ENCODE measurements around the gene DOCK7. TPM values are rescaled to one million over a fixed set of nuclear protein-coding genes. Genes with fewer than 3 reads are reported as not detected.
A peak's percentile ranks its signal among the peaks of the same experiment; 100 is the strongest.
"Not testable (repeated sequence)": the region's sequence is repeated elsewhere in the genome, so short reads cannot be mapped to it uniquely, and the experiment has no call there.

The DOCK7 gene
- total RNA-seq, 2 experiments from 2014 or later = 11.9 to 13.7 TPM

DNA sequence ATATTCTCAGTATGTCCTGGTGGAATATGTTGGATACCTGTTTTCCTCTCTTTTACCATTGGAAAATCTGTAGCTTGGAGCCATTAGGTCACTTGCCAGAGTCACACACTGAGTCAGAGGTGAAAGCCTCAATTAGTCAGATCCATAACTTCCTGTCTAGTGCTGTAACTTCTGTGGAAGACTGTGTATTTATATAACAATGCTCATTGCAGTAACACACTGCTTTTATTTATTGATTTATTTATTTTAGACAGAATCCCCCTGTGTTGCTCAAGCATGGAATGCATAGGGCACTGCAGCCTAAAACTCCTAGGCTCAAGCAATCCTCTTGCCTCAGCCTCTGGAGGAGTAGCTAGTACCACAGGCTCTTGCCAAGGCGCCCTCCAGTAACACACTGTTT lies 1.3 kb upstream of the DOCK7 start:
- Mint-ChIP-seq H3K4me1 (peaks cover 30% of the 10 kb centered on the region), H3K27me3 (no peaks in the 10 kb centered on the region), H3K4me3 (peak overlapping the region; percentile 83), H3K27ac (no peak overlapping the region), H3K9me3 (ENCODE audit: low read depth) (no peaks in the 10 kb centered on the region), H3K36me3 (ENCODE audit: low read depth) (no peaks in the 10 kb centered on the region)
- ATAC-seq (peak; percentile 63), DNase-seq (peak; percentile 13)
- intact Hi-C loops (cut with DNase I, micrococcal nuclease) = loop anchor here in 1 of 2 experiments (5.0 to 10.0 kb wide), 3 partner anchors 67 to 965 kb away; partner anchors contain the start of genes TM2D1 and USP1
- ChIA-PET POLR2A (no interaction called here), CTCF (no interaction called here)

GRCh38 chr1:62688687-62689085 lies 500 bp upstream of the DOCK7 start:
- intact Hi-C loops (cut with DNase I, micrococcal nuclease) = loop anchor here (1.0 to 10.0 kb wide), 5 partner anchors 66 to 964 kb away; partner anchors contain the start of genes ATG4C (in 1 of the 2), TM2D1 (in 1 of the 2) and USP1 (in 1 of the 2)
- Mint-ChIP-seq H3K9me3 (ENCODE audit: low read depth) (no peaks in the 10 kb centered on the region), H3K27me3 (no peaks in the 10 kb centered on the region), H3K36me3 (ENCODE audit: low read depth) (no peaks in the 10 kb centered on the region), H3K4me3 (peak overlapping the region; percentile 83), H3K4me1 (peaks cover 30% of the 10 kb centered on the region), H3K27ac (peak overlapping the region; percentile 87)
- DNase-seq (no peak), ATAC-seq (no peak)
- ChIA-PET POLR2A (no interaction called here), CTCF (no interaction called here)

GRCh38 chr1:62687421-62687902 lies 724 bp downstream of the DOCK7 start:
- H3K9me3 Mint-ChIP-seq (ENCODE audit: low read depth) = no peaks in the 10 kb centered on the region
- no peaks in the 10 kb centered on the region for H3K27me3 Mint-ChIP-seq
- DNase-seq = peak; percentile 38
- H3K4me1 Mint-ChIP-seq = peaks cover 30% of the 10 kb centered on the region
- ATAC-seq = peak; percentile 19
- H3K27ac Mint-ChIP-seq = peak overlapping the region; percentile 87
- CTCF ChIA-PET = no interaction called here
- peak overlapping the region; percentile 88 for H3K4me3 Mint-ChIP-seq
- H3K36me3 Mint-ChIP-seq (ENCODE audit: low read depth) = no peaks in the 10 kb centered on the region
- POLR2A ChIA-PET = no interaction called here
- intact Hi-C loops (cut with DNase I, micrococcal nuclease) = loop anchor here in 1 of 2 experiments (5.0 to 10.0 kb wide), 3 partner anchors 65 to 963 kb away; partner anchors contain the start of genes TM2D1 and USP1

DNA sequence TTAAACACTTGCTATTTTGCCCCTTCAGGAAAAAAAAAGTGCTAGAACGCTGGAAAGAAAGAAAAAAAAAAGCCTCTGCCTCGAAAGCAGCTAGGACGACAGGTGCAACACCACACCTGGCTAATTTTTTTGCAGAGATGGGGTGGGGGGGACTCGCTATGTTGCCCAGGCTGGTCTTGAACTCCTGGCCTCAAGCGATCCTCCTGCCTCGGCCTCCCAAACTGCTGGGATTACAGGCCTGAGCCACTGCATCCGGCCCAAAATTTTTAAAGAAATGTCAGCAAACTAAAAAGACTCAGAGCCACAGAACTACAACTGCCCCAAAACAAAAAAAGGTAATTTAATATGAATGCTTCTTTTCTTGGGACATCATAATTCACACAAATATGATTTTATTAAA lies 1.4 kb downstream of the DOCK7 start:
- H3K36me3 Mint-ChIP-seq (ENCODE audit: low read depth) = no peaks in the 10 kb centered on the region
- peak overlapping the region; percentile 88 for H3K4me3 Mint-ChIP-seq
- ChIA-PET CTCF (no interaction called here), POLR2A (no interaction called here)
- peaks cover 30% of the 10 kb centered on the region for H3K4me1 Mint-ChIP-seq
- no peaks in the 10 kb centered on the region for H3K27me3 Mint-ChIP-seq
- no peaks in the 10 kb centered on the region for H3K9me3 Mint-ChIP-seq (ENCODE audit: low read depth)
- no peak overlapping the region for H3K27ac Mint-ChIP-seq
- DNase-seq (no peak), ATAC-seq (no peak)
- intact Hi-C loops (cut with DNase I, micrococcal nuclease) = loop anchor here in 1 of 2 experiments (5.0 to 10.0 kb wide), 3 partner anchors 65 to 962 kb away; partner anchors contain the start of genes TM2D1 and USP1

DNA sequence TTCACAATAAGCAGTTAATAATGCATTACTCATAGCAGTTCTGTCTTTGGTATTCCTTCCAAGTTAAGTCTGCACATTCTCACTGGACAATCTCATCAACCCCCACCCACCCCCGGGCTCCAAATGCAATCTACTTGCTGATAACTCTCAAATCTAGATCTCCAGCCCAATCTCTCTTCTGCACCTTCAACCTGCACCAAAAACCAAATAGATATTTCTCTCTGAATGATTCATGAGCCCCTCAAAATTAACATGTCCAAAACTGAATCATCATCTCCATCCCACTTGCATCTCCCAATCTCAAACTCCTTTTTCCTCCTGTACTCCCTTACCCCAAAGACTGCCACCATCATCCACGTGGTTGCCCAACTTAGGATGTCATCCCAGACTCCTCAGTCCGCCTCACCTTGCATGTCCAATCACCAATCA lies 2.7 kb downstream of the DOCK7 start:
- intact Hi-C loops (cut with DNase I, micrococcal nuclease) = loop anchor here in 1 of 2 experiments (5.0 to 10.0 kb wide), 3 partner anchors 63 to 961 kb away; partner anchors contain the start of genes TM2D1 and USP1
- ATAC-seq (no peak), DNase-seq (no peak)
- ChIA-PET POLR2A (no interaction called here), CTCF (interaction anchor here (0.7 kb wide), 1 partner anchor 973 kb away, joined by 3 read pairs; no protein-coding TSS in a partner anchor)
- no peaks in the 10 kb centered on the region for H3K36me3 Mint-ChIP-seq (ENCODE audit: low read depth)
- no peak overlapping the region for H3K27ac Mint-ChIP-seq
- no peak overlapping the region for H3K4me3 Mint-ChIP-seq
- H3K27me3 Mint-ChIP-seq = no peaks in the 10 kb centered on the region
- H3K9me3 Mint-ChIP-seq (ENCODE audit: low read depth) = no peaks in the 10 kb centered on the region
- peaks cover 27% of the 10 kb centered on the region for H3K4me1 Mint-ChIP-seq

DNA sequence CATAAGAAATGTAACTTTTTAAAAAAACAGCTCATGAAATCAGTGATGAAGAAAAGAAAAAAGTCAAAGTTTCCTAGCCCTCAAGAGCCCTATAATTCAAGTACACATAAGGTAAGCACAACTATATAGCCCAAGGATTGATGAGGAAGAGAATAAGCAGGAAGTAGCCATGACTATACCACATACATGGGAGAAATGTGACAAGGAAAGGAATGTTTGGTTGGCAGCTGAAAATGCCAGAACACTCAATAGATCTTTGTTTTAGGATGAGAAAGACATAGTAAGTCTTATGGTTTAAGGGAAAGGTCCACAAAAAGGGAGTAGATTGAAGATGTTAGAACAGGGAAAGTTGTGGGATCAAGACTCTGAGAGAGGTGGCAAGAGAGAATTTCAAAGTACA lies 5.7 kb downstream of the DOCK7 start:
- DNase-seq (no peak), ATAC-seq (no peak)
- no peak overlapping the region for H3K4me3 Mint-ChIP-seq
- intact Hi-C loops (cut with DNase I, micrococcal nuclease) = loop anchor here in 1 of 2 experiments (10.0 kb wide), 1 partner anchor 958 kb away; the partner anchor contains the start of gene TM2D1
- no peak overlapping the region for H3K27ac Mint-ChIP-seq
- no peaks in the 10 kb centered on the region for H3K27me3 Mint-ChIP-seq
- H3K36me3 Mint-ChIP-seq (ENCODE audit: low read depth) = no peaks in the 10 kb centered on the region
- POLR2A ChIA-PET = interaction anchor here (0.6 kb wide), 1 partner anchor 14 kb away, joined by 3 read pairs; no protein-coding TSS in a partner anchor
- peaks cover 13% of the 10 kb centered on the region for H3K4me1 Mint-ChIP-seq
- CTCF ChIA-PET = interaction anchor here (0.5 kb wide), 1 partner anchor 874 kb away, joined by 3 read pairs; no protein-coding TSS in a partner anchor
- H3K9me3 Mint-ChIP-seq (ENCODE audit: low read depth) = peaks cover 1% of the 10 kb centered on the region

- H3K36me3 Mint-ChIP-seq (ENCODE audit: low read depth); H3K27ac Mint-ChIP-seq; DNase-seq; H3K27me3 Mint-ChIP-seq; ATAC-seq; CTCF ChIA-PET; H3K4me3 Mint-ChIP-seq; POLR2A ChIA-PET; H3K9me3 Mint-ChIP-seq (ENCODE audit: low read depth): not testable (repeated sequence)
- intact Hi-C loops (cut with DNase I, micrococcal nuclease) = loop anchor here in 1 of 2 experiments (10.0 kb wide), 1 partner anchor 956 kb away; the partner anchor contains the start of gene TM2D1
- H3K4me1 Mint-ChIP-seq = peaks cover 11% of the 10 kb centered on the region
Measured at GRCh38 chr1:62680992-62681391, 7.2 kb downstream of the DOCK7 start.

DNA sequence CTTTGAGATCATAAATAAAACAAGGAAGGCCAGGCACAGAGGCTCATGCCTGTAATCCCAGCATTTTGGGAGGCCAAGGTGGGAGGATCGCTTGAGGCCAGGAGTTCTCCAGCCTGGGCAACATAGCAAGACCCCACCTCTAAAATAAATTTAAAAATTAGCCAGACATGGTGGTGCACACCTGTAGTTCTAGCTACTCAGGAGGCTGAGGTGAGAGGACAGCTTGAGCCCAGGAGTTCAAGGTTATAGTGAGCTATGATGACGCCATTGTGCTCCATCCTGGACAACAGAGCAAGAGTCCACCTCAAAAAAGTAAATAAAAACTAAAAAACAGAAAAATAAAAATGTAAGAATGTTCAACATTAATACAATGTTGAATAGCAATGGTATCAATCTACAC lies 10.4 kb downstream of the DOCK7 start:
- H3K27me3 Mint-ChIP-seq; H3K4me1 Mint-ChIP-seq; H3K9me3 Mint-ChIP-seq (ENCODE audit: low read depth); DNase-seq; H3K4me3 Mint-ChIP-seq; H3K36me3 Mint-ChIP-seq (ENCODE audit: low read depth); intact Hi-C loops (cut with DNase I, micrococcal nuclease); ATAC-seq; CTCF ChIA-PET; POLR2A ChIA-PET; H3K27ac Mint-ChIP-seq: not testable (repeated sequence)

DNA sequence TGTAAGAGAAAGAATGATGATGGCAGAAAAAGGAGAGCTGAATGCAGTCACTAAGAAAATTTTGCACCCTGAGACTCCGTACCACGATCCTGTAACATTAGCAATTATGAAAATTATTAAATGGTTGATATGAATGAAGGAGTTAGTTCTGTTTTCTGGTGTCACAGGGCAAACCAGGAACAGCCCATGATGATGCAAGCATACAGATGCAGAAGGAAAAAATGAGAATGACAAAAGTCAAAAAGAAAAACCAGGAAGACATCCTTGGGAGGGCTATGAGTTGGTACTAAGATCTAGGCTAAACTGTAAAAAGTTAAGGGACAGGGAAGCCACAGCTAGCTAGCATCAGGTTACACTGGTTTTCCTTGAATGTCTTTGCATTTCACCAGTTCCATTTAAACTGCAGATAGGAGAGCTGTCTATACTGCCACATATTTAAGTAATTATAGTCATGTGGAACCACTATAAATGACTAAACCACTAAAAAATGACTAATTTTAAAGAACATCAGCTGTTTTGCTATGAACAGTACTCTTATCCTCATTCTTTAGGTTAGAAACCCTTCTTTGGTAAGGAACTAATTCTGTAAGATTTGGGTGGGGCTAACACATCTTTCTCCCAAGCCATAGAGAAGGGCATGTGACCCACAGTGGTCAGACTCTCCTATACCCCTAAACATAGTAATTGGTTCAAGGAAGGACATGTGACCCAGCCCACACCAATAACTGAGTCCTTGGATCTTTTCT lies 11.4 kb downstream of the DOCK7 start:
- intact Hi-C loops (cut with DNase I, micrococcal nuclease) = no loop called here
- Mint-ChIP-seq H3K4me1 (peaks cover 6% of the 10 kb centered on the region), H3K27ac (no peak overlapping the region), H3K27me3 (no peaks in the 10 kb centered on the region), H3K9me3 (ENCODE audit: low read depth) (peaks cover 1% of the 10 kb centered on the region), H3K36me3 (ENCODE audit: low read depth) (peaks cover 4% of the 10 kb centered on the region), H3K4me3 (no peak overlapping the region)
- ATAC-seq = peak; percentile 68
- ChIA-PET CTCF (interaction anchor here (1.8 kb wide), 1 partner anchor 70 kb away, joined by 6 read pairs; no protein-coding TSS in a partner anchor), POLR2A (interaction anchor here (0.7 kb wide), 1 partner anchor 219 kb away, joined by 3 read pairs; no protein-coding TSS in a partner anchor)
- DNase-seq = no peak

- Mint-ChIP-seq H3K4me3 (no peak overlapping the region), H3K27me3 (no peaks in the 10 kb centered on the region), H3K27ac (no peak overlapping the region), H3K9me3 (ENCODE audit: low read depth) (no peaks in the 10 kb centered on the region), H3K36me3 (ENCODE audit: low read depth) (peaks cover 4% of the 10 kb centered on the region), H3K4me1 (peaks cover 6% of the 10 kb centered on the region)
- ATAC-seq (no peak), DNase-seq (no peak)
- ChIA-PET POLR2A (no interaction called here), CTCF (no interaction called here)
- intact Hi-C loops (cut with DNase I, micrococcal nuclease) = no loop called here
Measured at GRCh38 chr1:62673629-62674028, 14.6 kb downstream of the DOCK7 start.

- peaks cover 4% of the 10 kb centered on the region for H3K36me3 Mint-ChIP-seq (ENCODE audit: low read depth)
- intact Hi-C loops (cut with DNase I, micrococcal nuclease) = no loop called here
Measured at GRCh38 chr1:62672029-62672428, 16.2 kb downstream of the DOCK7 start.

More at GRCh38 chr1:62672029-62672428, 16.2 kb downstream of the DOCK7 start:
- no peaks in the 10 kb centered on the region for H3K27me3 Mint-ChIP-seq
- ChIA-PET CTCF (no interaction called here), POLR2A (no interaction called here)
- no peak for DNase-seq
- no peak overlapping the region for H3K27ac Mint-ChIP-seq
- no peak overlapping the region for H3K4me3 Mint-ChIP-seq
- ATAC-seq = no peak
- H3K9me3 Mint-ChIP-seq (ENCODE audit: low read depth) = no peaks in the 10 kb centered on the region
- peaks cover 6% of the 10 kb centered on the region for H3K4me1 Mint-ChIP-seq

Measured in activated CD4-positive, alpha-beta T cell treated with anti-CD3 and anti-CD28 coated beads for 36 hours (primary cell).